ENCODE data around the gene NIPBL.
"Not testable (repeated sequence)": the region's sequence is repeated elsewhere in the genome, so short reads cannot be mapped to it uniquely, and the experiment has no call there.

Gene NIPBL

GRCh38 chr5:36948650-36949049 lies 72.1 kb downstream of the NIPBL start:
- no peak for DNase-seq (ENCODE audit: low read depth in 2 of 2)

GRCh38 chr5:36949593-36949992 lies 73.0 kb downstream of the NIPBL start:
- no peak for DNase-seq (ENCODE audit: low read depth in 2 of 2)

- DNase-seq (ENCODE audit: low read depth in 2 of 2), result peak; percentile 57 to 64
These were observed 74.3 kb downstream of the NIPBL start for GRCh38 chr5:36950586-36951457.

DNA sequence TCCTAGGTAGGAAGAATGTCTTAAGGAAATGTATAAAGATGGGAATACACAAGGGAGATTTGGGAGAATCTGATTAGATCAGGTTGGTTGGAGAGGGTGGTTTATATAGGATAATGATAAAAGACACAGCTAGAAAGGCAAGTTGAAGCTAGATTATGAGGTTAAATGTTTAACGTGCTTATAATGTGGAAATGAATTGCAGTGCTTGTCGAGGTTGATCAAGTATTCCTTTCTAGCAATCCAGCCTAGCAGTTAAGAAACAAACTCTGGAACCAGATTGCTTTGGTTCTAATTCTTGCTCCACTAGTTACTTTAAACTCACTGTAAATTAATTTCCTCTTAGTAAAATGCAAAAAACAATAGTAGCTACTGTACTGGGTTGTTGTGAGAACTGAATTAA lies 76.5 kb downstream of the NIPBL start:
- DNase-seq (ENCODE audit: low read depth in 2 of 2), result no peak

DNA sequence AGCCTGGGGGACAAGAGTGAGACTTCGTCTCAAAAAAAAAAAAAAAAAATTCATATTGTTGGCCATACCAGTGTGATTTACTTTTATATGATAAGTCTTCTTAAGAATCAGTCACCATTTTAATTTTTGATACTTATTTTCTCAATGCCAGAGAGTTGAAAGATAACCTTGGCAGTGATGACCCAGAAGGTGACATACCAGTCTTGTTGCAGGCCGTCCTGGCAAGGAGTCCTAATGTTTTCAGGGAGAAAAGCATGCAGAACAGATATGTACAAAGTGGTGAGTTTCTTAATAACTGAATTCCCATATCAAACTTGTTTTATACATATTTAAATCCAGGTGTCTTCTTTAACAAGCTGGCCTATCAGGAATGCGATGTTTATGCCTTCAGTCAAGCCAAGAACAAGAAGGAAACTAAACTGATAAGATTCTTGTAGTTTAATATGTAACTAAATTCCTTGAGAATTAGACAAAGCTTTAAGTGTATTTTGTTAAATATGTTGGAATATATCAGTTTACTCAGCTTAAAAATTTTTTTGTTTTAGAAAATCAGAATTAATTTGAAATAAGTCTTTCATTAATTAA lies 81.5 kb downstream of the NIPBL start:
- no peak for DNase-seq (ENCODE audit: low read depth in 2 of 2)

DNA sequence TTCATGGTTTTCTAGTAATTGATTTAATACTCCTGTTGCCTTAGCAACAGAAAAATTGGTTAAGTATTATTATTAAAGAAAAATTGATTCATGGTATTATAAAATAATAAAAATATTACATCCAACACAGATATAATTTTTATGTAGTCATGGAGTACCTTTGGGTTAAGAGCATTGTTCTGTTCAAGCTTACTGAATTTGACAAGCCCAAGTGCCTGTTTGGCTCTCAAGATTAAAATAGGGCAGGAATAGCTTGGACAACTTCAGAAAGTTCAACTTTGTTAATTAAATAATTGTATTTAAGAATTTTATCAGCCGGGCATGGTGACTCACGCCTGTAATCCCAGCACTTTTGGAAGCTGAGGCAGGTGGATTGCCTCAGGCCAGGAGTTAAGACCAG lies 82.0 kb downstream of the NIPBL start:
- no peak for DNase-seq (ENCODE audit: low read depth in 2 of 2)

- DNase-seq (ENCODE audit: low read depth in 2 of 2), result no peak
These were observed 88.6 kb downstream of the NIPBL start for GRCh38 chr5:36965179-36965578.

DNA sequence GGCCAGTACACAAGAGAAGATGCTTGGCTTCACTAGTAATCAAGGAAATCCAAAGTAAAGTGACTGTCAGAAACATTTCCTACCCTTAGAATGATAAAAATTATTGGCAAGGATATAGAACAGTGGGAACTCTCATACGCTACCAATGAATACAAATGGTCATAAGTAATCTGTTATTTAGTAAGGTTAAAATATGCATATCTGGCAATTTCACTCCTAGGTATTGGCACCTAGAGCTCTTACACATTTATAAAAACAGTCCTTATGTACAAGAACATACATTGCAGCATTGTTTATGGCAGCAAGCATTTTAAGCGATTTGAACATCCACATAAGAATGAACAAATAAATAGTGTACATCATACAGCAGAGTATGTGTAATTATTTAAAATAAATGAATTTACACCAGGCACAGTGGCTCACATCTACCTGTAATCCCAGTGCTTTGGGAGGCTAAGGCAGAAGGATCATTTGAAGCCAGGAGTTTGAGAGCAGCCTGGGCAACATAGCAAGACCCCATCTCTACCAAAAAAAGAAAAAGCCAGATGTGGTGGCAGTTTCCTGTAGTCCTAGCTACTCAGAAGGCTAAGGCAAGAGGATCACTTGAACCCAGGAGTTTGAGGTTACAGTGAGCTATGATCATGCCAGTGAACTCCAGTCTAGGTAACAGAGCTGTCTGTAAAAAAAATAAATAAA lies 93.3 kb downstream of the NIPBL start:
- DNase-seq (ENCODE audit: low read depth in 2 of 2), result no peak

- no peak for DNase-seq (ENCODE audit: low read depth in 2 of 2)
These were observed 101.6 kb downstream of the NIPBL start for GRCh38 chr5:36978196-36978595.

GRCh38 chr5:36982146-36982545 lies 105.6 kb downstream of the NIPBL start:
- DNase-seq (ENCODE audit: low read depth in 2 of 2), result no peak

DNA sequence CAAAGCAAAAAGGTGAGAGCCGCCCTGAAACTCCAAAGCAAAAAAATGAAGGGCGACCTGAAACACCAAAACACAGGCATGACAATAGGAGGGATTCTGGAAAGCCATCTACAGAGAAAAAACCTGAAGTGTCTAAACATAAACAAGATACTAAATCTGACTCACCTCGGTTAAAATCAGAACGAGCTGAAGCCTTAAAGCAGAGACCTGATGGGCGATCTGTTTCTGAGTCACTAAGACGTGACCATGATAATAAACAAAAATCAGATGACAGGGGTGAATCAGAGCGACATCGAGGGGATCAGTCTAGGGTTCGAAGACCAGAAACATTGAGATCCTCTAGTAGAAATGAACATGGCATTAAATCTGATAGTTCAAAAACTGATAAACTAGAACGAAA lies 108.8 kb downstream of the NIPBL start:
- DNase-seq (ENCODE audit: low read depth in 2 of 2), result no peak

DNA sequence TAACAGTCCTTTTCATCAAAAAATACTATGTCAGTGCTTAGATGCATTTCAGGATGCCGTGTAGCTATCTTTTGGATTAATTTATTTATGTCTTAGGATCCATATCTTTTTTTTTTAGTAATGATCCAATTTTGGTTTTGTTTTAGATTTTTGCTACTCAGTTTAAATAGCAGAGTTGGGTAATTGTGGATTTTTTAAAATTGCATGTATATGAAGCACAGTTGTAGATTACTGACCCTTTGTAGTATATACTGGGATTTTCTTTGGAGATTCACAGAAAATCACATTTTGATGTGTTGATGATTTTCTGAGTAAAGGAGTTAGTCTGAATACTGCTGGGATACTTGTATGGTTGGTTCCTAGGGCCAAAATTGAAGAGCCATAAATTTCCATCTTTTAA lies 111.8 kb downstream of the NIPBL start:
- DNase-seq (ENCODE audit: low read depth in 2 of 2), result no peak

DNA sequence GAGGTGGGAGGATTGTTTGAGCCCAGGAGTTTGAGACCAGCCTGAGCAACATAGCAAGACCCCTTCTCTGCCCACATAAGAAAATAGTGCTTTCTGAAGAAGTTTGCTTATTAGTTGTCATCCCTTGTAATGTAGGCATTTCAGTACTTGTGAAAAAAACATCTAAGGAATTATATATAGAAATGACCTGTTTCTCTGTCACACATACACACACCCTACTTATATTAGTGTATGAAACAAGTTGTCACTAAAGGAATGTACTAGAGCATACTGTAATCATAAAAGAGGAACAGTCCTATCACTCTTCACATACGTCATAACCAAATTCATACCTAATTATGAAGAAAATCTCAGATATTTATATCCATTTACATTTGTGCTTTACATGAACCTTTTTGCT lies 122.0 kb downstream of the NIPBL start:
- no peak for DNase-seq (ENCODE audit: low read depth in 2 of 2)

DNA sequence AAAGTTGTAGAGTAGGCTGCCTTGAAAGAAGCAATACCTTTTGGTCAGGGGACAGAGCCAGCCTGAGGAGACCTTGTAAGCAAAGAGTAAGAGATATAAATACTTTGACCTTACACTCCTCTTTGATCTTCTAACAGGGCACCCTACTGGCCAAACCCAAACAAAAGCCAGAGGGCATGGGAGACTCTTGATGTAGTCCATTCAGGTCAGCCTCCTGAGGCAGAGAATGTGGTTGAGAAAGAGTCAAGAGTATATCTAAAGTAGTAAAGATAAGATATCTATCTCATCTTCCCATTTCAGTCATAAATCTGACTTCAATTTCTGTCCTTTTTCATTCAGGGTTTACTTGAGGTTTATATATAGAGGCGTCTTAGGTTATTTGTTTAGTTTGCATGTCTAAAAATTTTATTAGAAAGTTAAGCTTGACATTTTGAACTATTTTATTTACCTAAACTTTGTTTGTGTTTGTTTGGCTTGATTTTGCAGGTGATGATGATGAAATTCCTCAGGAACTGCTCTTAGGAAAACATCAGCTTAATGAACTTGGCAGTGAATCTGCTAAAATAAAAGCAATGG lies 125.7 kb downstream of the NIPBL start:
- DNase-seq (ENCODE audit: low read depth in 2 of 2), result no peak

GRCh38 chr5:37005252-37005651 lies 128.7 kb downstream of the NIPBL start:
- peak in 1 of 2 experiments; percentile 5 for DNase-seq (ENCODE audit: low read depth in 2 of 2)

DNA sequence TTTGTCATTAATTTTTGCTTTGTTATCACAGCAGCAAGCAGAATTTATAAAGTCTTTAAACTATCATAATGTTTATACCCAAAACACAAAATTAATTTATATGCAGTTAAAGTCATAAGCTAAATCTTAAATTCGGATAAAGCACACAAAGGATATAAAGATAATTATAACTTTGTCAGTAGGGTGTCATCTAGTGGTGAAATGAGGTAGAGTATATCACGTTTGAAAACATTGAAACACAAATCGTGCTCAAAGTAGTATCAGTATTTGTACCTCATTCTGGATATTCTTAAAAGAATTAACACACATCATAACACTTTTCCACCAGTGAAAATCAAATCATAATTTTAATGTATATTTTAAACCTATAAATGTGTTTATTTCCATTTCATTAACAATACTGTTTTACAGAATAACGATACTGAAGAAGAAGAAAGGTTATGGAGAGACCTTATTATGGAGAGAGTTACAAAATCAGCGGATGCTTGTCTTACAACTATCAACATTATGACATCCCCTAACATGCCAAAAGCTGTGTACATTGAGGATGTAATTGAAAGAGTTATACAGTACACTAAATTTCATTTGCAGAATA lies 129.5 kb downstream of the NIPBL start:
- peak in 1 of 2 experiments; percentile 5 for DNase-seq (ENCODE audit: low read depth in 2 of 2)

- not testable (repeated sequence) for DNase-seq (ENCODE audit: low read depth in 2 of 2)
These were observed 136.6 kb downstream of the NIPBL start for GRCh38 chr5:37013181-37013580.

GRCh38 chr5:37014321-37014720 lies 137.8 kb downstream of the NIPBL start:
- no peak for DNase-seq (ENCODE audit: low read depth in 2 of 2)

DNA sequence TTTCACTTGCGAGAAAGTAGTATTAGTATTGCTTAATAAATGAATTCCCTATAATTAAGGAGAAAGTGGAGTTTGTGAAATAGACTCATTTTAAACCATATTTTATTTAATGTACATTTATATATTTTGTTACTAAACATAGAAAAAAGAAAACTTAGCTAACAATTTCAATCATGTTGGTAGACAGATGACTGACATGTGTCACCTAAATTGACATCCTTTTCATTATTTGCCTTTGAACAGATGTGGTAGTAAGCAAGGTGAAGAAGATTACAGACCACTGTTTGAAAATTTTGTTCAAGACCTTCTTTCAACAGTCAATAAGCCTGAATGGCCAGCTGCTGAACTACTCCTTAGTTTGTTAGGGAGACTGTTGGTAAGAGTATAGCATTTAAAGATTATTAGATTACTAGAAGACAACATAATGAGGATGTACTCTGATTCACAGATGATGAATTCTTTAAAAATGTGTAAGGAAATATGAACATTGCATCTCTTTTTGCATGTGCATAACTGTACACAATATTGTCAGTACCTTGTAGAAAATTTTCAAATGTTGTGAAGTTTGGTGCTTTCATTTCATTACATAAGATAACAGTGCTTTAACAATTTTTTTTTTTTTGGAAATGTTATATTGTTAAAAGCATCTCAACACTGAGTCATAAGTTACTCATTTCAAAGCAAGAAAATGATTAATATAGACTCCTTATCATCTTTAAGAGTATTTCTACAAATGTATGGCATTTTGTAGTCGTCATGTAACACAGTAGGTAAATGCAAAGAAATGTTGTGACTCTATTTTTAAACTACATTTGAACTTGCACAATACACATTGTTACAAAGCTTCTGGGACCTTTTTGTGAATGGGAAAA lies 139.5 kb downstream of the NIPBL start:
- DNase-seq (ENCODE audit: low read depth in 2 of 2), result no peak

GRCh38 chr5:37028910-37029309 lies 152.3 kb downstream of the NIPBL start:
- DNase-seq (ENCODE audit: low read depth in 2 of 2), result no peak

GRCh38 chr5:37029436-37029835 lies 152.9 kb downstream of the NIPBL start:
- no peak for DNase-seq (ENCODE audit: low read depth in 2 of 2)

Measured in fibroblast of skin of left quadriceps (primary cell).